Dermis microvascular lymphatic vessel endothelial cell (primary cell): Measurements from ENCODE around the gene TXNDC2. TPM values are rescaled to one million over a fixed set of nuclear protein-coding genes. Genes with fewer than 3 reads are reported as not detected.

Experiments
- DNase-seq, 2 donors: peaks; one replicate each; pipeline versions ENCODE4 v3.0.0 to v3.0.0-alpha.2; 2010; ENCODE audit warnings: low read depth in 2 of 2
- total RNA-seq: library from RNA; depleted of rRNA; stranded (reverse); fragments of >200 nt; gene quantifications from 2 replicates; pipeline ENCODE4 v1.2.1, GENCODE V29; 2014

TXNDC2 gene
- total RNA-seq, 1 donor from 2014 or later = under 0.01 TPM

DNA sequence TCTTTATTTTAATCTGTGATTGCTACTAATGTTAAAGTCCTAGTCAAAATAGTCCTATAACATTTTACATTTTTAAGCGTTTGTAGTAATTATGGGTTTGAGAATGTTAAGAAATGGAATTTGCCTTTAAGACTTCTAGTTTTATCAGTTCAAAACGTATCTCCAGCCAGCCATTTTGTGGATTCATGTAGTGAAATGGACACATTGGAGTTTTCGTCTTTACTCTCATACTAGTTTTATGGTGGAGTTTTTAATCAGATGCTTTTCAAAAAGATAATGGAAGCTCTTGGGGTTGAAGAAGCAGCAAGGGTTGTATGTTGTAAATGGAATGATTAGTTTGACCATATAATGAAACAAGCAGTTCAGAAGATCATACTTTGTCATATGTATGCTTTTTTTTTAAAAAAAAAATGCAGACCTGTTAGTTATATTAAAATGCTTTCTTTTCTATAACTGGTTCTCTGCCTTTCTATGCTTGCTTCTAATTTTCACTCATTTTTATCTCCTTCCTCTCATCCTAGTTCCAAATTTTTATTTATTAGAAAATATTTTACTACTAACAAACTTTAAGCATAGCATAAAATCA is 44.6 kb downstream of the TXNDC2 start:
- no peak for DNase-seq

DNA sequence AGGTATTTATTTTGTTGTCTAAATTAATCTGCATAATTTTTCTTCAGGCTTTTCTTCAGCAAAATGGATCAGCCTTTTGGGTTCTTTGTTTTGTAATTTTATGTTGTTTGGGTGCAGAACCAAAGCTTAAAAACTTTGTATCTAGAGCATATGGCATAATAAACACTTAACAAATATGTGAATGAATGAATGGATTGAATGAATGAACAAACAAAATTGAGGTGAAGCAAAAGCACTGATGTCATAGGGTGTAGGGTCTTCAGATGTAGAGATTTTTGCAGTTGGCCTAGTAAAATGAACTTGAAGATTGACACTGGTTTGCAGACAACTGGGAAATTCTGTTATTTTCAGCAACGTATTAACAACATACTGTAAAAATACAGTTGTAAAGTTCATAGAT is 45.4 kb downstream of the TXNDC2 start:
- no peak for DNase-seq

GRCh38 chr18:9931678-9932077 is 45.9 kb downstream of the TXNDC2 start:
- DNase-seq = no peak

- no peak for DNase-seq
These were observed 48.1 kb downstream of the TXNDC2 start for GRCh38 chr18:9933865-9934264.

DNA sequence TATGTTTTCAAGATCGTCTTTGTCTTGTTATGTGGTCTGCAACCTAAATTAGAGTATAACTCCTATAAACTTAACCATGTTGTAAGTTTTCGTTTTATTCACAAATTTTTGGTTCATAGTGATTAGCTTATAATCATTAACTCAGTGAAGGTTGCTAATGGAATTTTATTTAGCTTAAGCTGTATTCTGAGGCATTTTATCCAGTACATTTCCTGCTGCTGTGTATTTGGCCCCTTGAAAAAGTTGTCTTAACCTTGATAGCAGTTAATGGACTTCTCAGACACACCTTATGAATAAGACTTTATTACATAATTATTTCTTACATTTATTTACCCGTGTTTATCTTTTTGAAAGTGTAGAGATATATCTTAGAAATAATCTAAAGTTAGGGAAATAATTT is 48.5 kb downstream of the TXNDC2 start:
- DNase-seq = no peak

Other genes starting within 250 kb of the TXNDC2 start
- 46.5 and 56.6 TPM in 2 replicates for gene RAB31, start 177.7 kb upstream of the TXNDC2 start, total RNA-seq
- 137 and 172 TPM in 2 replicates for gene VAPA, start 28.0 kb downstream of the TXNDC2 start, total RNA-seq